ENCODE measurements around the gene SEC24C.
A peak's percentile ranks its signal among the peaks of the same experiment; 100 is the strongest.
"Not testable (repeated sequence)": the region's sequence is repeated elsewhere in the genome, so short reads cannot be mapped to it uniquely, and the experiment has no call there.

Gene SEC24C

DNA sequence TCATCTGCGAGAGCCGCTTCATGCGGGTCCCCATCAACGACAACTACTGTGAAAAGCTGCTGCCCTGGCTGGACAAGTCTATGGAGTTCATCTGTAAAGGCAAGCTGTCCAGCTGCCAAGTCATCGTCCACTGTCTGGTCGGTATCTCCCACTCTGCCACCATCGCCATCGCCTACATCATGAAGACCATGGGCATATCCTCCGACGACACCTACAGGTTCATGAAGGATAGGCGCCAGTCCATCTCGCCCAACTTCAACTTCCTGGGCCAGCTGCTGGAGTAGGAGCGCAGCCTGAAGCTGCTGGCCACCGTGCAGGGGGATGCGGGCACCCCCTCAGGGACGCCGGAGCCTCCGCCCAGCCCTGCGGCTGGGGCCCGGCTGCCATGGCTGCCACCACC is 11.7 kb upstream of the SEC24C start:
- DNase-seq (ENCODE audit: low read depth in 2 of 2) = no peak

DNA sequence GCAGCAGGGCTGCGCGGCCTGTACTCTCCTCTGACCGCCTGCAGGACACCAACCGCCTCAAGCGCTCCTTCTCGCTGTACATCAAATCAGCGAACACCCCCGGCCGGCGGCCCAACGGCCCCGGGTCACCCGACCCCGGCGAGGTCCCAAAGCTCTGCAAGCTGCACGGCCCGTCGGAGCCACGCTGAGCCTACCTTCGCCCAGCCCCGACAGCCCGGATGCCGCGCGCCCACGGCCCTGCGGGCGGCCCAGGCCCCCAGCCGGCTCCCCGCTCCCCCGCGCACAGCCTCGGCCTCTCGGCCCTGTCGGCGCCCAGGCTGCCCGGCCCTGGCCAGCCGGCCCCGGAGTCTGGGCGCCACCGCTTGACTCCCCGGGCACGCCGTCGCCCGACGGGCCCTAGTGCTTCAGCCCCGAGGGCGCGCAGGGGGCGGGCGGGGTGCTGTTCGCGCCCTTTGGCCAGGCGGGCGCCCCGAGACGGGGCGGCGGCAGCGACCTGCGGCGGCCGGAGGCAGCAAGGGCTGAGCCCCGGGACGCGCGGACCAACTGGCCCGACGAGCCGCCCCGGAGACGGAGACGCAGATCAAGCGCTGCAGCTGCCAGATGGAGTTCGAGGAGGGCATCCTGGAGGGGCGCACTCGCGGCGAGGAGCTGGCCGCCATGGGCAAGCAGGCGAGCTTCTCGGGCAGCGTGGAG is 11.1 kb upstream of the SEC24C start:
- DNase-seq (ENCODE audit: low read depth in 2 of 2) = no peak

DNA sequence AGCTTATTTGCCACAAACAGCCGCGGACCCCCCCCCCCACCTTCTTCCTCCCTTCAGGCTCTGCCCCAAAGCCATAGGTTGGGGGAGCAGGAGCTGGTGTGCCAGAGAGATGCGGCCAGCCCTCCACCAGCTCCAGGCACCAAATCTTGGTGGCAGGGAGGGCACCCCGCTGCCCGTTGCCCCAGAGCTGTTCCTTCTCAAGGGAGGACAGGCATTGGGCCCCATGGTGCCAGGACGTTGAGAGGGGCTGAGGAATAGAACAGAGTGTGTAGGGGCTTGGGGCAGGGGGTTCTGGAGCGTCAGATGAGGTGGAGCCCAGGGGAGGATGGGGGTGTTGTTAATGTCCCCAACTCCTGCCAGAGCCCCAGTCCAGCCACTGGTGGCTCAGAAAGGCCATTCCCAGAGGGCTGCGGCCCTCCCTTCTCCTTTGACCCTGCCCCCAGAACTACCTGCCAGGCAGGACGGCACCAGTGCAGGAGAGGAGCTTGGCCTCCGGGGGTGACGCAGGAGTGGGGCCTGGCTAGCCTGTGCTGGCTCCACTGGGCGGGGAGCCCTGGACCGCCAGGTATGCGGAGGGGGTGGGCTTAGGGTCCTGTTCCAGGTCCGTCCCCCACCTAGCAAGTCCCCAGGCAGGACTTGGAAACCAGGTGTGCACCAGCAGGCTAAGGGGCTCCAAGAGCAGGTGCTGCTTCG is 10.0 kb upstream of the SEC24C start:
- DNase-seq (ENCODE audit: low read depth in 2 of 2) = no peak

DNA sequence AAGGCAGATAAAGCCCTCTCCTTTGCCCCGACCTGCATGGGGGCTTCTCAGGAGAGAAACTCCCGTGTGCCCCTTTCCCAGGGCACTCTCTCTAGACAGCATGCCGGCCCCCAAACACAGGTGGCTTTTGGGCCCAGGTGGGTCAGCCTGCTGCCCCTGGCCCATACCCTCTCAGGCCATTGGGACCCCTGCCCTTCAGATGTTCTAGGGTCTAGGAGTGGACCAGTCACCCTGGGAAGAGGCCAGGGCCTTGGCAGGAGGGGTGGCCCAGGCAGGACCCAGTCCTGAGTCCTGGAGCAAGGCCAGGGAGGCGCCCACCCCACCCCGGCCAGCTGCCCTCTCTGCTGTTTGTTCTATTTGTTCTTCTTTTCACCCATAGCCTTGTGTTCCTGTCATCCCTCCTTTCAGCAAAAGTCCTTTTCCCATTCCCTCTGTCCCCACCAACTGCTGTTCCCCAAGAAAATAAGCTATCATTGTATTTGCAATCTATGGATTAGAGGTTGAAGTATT is 9.3 kb upstream of the SEC24C start:
- DNase-seq (ENCODE audit: low read depth in 2 of 2) = no peak

DNA sequence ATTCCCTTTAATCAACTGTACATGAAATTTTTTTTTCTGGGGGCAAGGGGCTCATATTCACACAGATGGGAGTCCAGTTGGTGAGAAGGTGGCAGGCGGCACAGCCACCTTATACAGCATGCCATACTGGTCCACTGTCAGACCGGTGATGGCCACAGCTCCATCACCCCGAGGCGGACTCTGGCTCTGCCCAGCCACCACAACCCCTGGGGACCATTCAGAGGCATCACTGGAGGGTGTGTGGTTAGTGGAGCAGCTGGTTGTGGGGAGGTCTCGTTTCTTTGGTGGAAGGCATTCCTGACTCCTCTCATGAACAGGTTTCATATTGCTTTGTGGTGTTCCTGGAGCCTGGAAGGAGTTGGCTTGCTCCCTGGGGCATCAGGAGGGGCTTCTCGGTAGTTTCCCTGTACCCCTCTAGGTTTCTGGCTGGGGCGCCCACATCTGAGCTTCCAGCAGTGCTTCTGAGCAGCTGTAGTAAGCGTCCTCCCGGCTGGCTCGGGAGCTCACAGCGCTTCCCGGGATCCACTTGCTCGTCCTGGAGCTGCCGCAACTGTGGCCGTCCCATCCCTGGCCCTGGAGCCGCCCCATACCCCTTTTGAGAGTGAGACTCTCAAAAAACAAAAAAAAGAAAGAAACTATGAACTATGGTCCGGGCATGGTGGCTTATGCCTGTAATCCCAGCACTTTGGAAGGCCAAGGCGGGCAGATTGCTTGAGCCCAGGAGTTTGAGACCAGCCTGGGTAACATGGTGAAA is 3.5 kb upstream of the SEC24C start:
- not testable (repeated sequence) for DNase-seq (ENCODE audit: low read depth in 2 of 2)

DNA sequence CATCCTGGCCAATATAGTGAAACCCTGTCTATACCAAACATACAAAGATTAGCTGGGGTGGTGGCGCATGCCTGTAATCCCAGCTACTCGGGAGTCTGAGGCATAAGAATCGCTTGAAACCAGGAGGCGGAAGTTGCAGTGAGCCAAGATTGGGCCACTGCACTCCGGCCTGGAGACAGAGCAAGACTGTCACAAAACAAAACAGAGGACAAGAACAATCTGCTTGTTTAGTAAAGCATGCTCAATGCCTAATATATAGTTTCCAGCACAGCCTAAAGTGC is 1.8 kb upstream of the SEC24C start:
- DNase-seq (ENCODE audit: low read depth in 2 of 2) = no peak

DNA sequence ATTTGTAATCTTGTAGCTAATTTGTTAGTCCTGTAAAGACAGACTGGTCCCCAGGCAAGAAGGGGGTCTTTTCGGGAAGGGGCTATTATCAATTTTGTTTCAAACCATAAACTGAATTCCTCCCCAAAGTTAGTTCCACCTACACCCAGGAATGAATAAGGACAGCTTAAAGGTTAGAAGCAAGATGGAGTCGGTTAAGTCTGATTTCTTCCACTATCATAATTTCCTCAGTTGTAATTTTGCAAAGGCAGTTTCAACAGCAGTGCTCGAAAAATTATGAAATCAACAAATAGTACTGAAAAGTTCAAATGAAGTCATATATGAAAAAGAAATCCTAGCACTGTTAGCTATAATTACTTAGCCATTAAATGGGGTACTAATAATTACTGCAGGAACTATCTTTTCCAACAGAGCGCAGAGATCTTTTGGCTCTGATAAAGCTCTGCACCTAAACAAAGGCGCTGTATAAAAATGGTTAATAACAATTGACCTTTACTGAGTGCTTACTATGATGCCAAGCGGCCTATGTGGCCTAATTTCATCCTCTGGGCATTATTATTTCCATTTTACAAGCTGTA is 756 bp upstream of the SEC24C start:
- no peak for DNase-seq (ENCODE audit: low read depth in 2 of 2)

DNA sequence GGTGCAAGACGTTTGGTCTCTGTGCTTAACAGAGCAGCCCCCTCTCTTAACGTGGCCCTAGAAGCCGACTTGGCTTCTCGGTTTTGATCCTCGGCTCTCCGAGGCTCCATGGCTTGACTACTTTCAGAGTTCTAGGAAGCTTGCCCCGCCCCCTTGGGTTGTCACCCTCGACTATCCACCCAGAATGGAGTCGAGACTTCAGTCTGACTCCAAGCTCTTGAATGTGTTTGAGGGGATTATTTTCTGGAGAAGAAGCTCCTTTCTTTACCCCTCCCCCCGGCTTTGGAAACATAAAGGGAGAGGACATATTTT is 448 bp downstream of the SEC24C start:
- DNase-seq (ENCODE audit: low read depth in 2 of 2) = peak; percentile 34 to 56

DNA sequence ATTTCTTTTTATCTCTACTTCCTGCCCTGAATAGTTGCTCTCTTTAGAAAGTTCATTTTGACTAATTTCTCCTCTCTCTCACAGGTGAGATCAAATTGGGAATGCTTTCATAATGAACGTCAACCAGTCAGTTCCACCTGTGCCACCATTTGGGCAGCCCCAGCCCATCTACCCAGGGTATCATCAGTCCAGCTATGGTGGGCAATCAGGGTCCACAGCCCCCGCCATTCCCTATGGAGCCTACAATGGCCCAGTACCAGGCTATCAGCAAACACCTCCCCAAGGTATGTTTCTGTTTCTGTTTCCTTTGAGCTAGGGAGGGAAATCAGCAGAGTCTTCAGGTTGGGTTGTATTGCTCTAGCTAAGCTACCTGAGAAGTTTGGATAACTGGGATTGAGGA is 2.5 kb downstream of the SEC24C start:
- no peak for DNase-seq (ENCODE audit: low read depth in 2 of 2)

DNA sequence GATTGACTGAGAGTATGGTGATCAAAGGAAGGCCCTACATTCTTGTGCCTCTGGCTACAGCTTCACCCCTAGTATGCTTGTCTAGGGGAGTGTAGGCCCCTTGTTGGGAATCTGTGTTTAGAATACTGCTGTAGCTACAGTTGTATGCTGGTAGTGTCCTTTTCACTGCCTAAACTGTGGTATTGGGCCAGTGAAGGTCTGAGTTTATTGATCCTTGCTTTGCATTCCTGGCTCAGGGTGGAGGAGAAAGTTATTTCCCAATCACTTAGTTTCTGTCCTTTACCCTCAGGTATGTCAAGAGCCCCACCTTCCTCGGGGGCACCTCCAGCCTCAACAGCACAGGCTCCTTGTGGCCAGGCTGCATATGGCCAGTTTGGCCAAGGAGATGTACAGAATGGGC is 6.6 kb downstream of the SEC24C start:
- DNase-seq (ENCODE audit: low read depth in 2 of 2) = no peak

DNA sequence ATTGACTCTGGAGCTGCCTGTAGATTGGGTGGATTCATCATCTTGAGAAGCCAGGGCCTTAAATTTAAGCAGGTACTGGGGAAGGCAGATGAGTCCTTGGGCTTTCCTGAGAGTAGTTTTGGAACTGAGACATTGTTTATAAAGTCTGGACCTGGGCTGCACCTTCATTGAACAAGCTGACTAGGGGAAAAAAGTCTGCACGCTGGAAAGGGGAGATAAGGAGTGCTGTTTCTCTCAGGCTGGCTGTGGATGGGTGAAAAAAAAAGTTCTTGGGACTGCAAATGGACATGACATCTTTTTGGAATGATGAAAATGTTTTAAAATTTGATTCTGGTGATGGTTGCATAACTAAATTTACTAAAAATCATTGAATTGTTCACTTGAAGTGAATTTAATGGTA is 12.0 kb downstream of the SEC24C start:
- DNase-seq (ENCODE audit: low read depth in 2 of 2) = no peak

DNA sequence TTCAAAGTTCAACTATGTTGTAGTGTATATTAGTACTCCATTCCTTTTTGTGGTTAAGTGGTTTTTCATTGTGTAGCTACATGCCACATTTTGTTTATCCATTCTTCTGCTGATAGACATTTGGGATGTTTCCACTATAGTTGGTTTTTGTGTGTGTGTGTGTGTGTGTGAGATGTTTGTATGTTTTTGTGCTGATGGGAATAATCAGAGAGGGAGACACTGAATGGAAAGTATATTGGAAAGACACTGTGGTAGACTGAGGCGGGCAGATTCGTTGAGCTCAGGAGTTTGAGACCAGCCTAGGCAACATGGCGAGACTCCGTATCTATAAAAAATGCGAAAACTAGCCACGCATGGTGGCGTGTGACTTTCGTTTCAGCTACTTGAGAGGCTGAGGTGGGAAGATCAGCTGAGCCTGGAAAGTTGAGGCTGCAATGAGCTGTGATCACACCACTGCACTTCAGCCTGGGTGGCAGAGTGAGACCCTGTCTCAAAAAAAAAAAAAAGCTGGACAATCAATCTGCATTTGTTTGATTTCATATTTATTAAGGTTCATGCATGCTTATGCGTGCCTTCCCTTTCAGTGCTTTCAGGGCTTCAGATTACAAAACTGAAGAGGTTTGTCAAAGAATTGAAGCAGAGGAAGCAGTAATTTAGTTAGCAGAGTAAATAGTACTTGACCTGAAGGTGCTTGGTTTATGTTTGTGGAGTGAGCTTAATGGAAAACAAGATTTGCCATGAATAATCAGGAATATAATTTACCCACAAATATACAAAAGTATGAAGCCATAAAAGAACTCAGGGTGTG is 14.7 kb downstream of the SEC24C start:
- DNase-seq (ENCODE audit: low read depth in 2 of 2) = no peak

DNA sequence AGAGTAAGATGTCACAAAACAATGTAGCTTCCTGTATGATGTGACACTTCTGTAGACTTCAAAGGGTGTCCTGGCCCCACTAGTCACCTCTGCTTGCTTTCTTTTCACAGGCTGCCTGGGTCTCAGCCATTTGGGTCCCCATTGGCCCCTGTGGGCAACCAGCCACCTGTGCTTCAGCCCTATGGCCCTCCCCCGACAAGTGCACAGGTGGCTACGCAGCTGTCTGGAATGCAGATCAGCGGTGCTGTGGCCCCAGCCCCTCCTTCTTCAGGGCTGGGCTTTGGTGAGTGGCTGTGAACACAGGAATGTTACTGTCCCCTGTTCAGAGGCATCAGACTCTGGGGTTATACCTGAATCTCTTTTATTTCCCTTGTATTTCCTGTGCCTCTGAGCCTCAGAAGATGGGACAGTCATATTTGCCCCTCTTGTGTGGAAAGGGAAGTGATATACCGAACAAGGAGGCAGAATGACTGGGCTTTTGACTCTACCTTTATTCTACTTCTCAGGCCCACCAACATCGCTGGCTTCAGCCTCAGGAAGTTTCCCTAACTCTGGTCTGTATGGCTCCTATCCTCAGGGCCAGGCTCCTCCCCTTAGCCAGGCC is 15.4 kb downstream of the SEC24C start:
- DNase-seq (ENCODE audit: low read depth in 2 of 2) = no peak

DNA sequence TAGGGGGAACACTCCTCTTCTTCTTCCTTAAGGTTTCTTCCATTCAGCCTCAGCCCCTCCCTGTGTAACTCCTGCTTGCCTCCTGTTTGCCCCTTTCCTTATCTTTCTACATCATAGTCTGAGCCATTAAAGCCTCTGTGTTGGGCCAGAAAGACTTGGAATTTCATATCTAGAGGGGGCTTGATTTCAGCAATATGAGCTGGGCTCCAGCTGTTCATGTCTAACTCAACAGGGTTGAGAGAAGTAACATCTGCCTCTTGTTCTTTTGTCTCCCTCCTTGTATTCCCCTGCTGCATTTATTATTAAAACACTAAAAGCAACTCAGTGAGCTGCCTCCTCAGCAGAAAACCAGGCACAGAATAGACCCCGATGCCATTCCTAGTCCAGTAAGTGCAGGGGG is 17.6 kb downstream of the SEC24C start:
- DNase-seq (ENCODE audit: low read depth in 2 of 2) = no peak

DNA sequence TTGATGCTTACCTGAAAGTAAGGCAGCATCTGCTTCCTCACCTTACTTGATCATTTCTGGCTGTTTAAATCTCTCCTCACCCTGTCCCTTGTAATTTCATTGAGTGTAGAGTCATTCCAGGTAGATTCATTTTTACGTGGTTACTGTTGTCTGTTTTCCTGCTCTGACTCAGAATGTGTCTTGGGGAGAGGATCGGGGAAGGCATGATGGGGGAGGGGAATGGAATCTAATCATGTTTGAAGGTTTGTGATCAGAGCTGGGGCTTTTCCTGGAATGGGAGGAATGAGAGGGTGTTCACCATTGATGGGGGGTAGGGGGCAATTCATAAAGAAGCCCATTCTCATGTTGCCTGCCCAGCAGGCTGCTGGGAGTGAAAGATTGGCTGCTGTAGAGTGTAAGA is 18.7 kb downstream of the SEC24C start:
- DNase-seq (ENCODE audit: low read depth in 2 of 2) = no peak

DNA sequence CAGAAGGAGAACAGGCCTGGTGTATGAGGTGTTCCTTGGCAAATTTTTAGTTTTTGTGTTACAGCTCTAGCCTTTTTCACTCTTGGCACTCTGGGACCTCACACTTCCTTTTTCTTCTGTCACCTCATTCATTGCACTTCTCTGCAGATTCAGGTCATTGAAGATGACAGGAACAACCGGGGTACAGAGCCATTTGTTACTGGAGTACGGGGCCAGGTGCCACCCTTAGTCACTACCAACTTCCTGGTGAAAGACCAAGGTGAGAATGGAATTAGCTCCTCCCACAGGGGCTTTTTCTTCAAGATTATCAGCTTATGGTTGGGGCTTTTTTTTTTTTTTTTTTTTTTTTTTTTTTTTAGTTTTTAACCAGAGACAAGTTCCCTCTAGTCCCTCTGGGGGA is 19.2 kb downstream of the SEC24C start:
- no peak for DNase-seq (ENCODE audit: low read depth in 2 of 2)

DNA sequence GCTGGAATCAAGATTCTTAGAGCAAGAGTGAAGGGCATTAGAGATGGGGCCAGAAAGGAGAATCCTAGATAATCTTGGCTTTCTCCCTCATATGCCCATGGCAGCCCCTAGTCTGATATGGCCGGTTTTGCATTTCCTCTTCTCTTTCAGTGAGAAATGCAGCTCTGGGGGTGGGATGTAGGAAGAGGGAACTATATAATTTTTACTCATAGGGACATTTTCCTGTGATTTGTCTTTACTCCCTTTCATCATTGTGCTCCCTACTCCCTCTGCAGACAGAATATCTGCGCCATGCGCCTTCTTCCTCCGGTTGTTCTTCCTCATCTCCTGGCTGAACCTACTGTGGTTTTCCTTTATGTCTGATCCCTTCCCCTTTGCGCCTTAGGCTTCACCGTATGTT is 20.9 kb downstream of the SEC24C start:
- DNase-seq (ENCODE audit: low read depth in 2 of 2) = no peak

DNA sequence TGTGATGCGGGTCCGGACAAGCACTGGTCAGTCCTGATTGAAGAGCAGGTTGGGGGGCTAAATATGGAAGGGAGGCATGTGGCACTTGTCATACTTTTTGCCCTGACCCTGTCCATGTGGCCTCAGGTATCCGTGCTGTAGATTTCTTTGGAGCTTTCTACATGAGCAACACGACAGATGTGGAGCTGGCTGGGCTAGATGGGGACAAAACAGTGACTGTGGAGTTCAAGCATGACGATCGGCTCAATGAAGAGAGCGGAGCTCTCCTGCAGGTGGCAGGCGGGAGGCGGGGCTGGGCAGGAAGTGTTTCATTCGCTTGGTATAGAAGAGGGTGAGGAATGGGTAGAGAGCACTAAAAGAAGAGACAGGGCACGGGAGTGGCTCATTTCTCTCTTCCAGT is 24.7 kb downstream of the SEC24C start:
- DNase-seq (ENCODE audit: low read depth in 2 of 2) = peak; percentile 40 to 45

DNA sequence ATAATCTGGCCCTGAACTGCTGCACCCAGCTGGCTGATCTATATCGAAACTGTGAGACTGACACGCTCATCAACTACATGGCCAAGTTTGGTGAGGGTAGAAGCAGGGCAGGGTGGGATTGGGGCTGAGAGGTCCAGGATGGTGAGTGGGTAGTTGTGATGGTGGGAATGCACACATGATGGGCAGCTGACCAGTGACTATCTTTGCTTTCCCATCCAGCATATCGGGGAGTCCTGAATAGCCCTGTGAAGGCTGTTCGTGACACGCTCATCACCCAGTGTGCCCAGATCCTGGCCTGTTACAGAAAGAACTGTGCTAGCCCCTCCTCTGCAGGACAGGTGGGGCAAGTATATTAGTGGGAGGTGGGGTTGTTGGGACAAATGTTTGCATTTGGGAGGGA is 25.2 kb downstream of the SEC24C start:
- no peak for DNase-seq (ENCODE audit: low read depth in 2 of 2)

DNA sequence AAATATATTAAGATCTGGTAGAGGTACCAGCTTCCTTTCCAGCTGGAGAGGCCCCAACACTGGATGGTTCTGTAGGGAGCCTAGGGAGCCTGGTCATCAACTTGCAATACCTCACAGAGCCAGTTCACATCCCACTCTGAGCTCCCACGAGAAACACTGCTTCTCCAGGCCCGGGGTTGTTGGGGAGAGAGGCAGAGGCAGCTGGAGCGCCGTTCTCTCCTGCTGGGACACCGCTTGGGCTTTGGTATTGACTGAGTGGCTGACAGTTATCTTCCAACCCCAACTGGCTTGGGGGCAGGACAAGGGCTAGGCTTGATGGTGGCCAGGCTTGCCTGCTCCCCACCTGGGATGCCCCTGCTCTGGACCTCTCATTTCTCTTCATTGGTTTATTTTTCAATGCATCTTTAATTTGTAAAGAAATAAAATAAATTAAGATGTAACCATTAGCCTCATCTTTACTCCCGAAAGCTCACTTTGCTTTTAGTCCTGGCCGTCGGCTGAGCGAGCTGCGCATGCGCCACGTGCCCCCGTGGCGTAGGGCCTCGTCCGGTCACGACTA is 27.6 kb downstream of the SEC24C start:
- DNase-seq (ENCODE audit: low read depth in 2 of 2) = peak; percentile 55 to 71

Measured in activated CD4-positive, alpha-beta T cell treated with anti-CD3 and anti-CD28 coated beads for 24 hours (primary cell).